Measurements from ENCODE around the gene C3orf70.

The C3orf70 gene

DNA sequence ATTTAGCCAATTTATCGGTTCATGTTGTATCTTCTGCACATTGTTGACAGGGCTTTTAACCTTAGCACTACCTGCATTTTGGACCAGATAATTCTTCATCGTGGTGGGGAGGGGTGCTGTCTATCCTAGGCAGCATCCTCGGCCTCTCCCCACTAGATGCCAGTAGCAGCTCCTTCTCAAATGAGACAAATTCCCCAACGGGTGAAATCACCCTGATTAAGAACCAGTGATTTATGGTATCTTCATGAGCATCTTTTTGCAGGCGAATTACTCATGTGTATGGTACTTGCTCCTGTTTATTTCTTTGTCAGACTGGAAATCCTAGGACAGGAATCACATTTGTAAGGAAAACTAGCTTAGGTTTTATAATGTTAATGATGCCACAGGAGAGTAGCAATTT is 68.0 kb downstream of the C3orf70 start:
- DNase-seq (ENCODE audit: low spot score) = peak; percentile 26

DNA sequence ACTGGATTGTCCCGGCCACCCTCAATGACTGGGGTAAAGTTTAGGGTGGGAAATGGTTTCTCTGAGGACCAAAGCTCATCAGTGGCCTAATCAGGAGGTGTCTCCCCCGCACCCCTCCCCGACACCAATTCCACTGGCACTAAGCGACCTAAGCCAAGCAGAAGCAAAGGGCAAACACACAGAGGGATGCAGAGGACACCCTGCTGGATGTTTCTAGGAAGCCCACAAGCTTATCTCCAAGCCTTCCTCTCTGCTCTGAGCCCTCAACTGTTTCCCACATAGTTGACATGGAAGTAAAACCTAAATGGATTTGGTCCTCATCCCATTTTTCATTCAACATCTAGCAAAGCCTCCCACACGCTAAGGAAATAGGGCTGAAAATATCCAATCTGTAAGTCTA is 68.5 kb downstream of the C3orf70 start:
- DNase-seq (ENCODE audit: low spot score) = no peak

DNA sequence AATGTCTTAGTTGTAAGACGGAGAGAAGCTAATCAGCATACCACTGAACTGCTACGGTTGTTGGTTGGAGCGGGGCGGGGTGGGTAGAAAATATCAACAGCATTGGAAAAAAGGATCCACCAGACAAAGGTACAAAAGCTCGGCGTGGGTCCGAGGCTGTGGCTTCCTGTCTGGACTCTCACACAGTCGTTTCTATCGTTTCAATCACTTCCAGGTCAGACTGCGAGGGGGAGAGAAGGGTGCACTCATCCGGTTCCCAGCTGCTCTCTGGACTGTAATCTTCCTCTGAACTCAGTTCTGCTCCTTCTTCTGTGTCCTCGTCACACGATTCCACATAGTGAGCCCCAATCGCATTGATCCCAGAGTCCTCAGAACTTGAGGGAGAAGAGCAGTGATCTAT is 70.0 kb downstream of the C3orf70 start:
- DNase-seq (ENCODE audit: low spot score) = no peak

DNA sequence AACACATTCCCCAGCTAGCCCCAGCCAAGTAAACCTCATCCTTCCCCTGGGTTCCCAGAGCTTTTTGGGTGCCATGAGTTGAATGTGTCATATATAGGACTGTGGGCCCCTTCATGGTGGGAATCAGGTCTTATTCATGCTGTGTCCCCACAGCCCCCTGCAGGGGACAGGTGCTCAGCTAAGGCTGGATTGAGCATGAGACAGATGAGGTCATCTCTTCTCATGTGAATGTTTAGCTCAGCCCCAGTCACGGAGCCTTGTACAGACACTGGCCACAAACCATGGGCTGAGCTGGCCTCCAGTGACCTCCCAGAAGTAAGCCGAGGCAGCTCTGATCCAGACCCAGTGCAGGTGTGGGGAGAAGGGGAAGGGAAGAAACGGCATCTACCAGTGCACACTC is 70.7 kb downstream of the C3orf70 start:
- DNase-seq (ENCODE audit: low spot score) = no peak

DNA sequence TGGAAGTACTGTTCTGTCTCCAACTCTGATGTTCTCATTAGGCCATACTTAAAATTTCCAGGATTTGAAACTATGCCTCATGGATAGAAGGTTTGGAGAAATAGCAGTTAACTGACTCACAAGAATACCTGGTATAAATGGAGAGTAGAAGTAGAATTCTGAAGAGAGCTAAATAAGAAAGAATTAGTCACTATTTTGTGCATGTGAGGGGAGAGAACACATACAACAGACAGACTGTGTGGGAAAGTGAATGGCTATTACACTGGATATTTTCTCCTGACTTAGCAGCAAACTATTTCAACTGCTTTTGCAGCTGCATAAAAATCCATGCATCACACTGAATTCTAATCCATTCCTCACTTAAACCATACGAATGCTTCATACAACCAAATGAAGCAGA is 71.3 kb downstream of the C3orf70 start:
- no peak for DNase-seq (ENCODE audit: low spot score)

DNA sequence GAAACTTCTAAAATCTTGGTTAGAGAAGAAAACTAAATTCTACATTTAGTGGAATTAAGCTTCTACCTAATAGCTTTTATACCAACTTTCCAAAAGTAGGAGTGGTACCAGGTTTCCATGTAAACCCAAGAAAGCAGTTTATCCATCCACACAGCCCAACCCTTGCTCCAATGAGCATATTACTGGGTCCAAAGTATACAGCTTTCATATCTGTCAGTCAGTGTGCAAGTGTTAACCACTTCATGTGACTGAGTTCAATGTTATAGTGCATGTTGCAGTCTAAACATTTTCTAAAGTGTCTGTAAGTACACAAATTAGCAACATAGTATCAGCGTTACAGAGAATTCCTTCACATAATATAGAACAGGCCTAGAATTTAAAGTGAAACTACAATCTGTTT is 73.2 kb downstream of the C3orf70 start:
- no peak for DNase-seq (ENCODE audit: low spot score)

DNA sequence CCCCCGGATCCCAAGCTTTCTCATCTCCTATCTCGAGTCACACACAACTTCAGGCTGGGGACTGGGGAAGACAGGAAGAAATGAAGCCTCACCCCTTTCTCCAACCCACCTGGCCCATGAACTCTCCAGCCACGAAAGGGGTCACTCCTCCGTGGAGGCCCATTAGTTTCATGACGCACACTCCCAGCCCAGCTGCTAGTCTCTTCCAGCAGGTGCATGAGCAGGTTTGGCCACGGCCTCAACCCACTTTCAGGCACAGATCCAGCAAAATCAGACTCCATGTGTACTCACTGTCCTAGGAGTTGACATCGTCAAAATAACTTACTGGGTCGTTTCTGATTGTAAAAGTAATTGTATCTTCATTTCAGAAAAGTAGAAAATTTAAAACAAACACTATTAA is 76.6 kb downstream of the C3orf70 start:
- no peak for DNase-seq (ENCODE audit: low spot score)

DNA sequence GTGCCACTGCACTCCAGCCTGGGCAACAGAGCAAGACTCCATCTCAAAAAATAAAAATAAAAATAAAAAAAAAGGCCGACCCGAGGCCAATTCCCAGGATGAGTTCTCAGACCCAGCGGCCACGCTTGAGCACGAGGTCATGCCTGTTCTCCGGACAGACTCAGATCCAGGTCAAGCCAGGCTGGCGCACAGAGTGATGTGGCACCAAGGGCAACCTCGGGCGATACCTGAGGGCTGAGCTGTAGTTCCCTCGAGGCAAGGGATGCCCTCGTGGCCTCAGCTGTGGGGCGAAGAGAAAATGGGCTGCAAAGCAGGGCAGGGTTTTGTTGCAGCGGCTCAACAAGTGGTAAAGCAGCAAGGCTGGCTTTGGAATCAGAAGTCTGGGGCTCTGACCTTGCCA is 77.3 kb downstream of the C3orf70 start:
- no peak for DNase-seq (ENCODE audit: low spot score)

DNA sequence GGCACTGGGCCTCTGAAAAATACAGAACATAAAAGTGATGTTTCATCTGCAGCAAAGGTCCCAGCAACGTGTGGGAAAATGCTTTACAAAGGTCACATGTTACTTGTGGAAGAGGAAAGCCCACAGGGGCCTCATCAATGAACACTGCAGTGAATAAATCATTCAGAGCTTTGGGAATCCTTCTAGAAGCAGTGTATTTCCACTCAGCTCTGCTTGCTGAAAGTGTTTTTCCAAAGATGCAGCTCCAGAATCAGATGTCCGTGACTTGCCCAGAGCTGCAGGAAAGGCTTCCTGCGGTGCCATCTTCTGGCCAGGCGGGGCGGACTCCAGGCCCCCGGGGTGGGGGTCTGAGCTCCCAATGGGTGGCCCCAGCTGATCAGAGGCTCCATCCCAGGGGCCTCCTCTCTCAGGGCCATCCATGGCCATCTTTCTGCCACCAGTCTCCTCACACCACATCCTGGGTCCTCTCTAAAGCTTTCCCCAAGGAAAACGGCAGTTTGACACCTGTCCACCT is 81.5 kb downstream of the C3orf70 start:
- no peak for DNase-seq (ENCODE audit: low spot score)

DNA sequence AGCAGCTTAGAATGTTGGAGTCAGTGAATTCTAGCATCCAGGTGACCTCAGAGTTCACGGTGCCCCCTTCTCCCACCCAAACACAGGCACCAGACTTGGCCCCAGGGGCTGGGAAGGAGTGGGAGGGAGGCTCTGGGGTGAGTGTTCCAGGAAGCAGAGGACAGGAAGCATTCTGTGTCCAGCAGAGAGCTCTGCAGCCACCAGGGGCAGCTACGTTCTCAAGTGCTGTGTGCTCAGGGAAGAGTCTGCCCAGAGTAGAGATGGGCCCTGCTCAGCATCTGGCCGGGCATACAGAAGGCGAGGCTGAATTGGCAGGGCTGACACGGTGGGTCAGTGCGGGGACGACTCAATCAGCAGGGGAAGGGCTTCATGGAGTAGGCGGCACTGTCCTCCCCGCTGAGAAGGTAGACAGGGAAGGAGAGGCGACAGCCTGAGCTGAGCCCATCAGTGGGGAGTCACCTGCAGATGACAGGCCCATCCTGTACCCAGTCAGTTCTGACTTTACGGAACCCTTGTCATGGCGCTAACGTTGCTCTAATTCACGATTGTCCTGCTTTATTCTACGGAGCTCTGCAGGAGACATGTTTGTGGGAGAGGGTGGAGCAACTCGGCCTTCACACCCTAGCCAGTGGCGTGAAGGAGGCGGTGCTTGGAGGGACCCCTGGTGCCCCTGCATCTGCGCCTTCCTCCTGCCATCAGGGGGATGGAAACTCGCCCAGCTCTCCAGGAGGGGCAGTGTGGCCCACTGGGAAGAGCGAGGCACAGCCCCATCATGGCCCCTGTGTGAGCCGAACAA is 82.2 kb downstream of the C3orf70 start:
- no peak for DNase-seq (ENCODE audit: low spot score)

DNA sequence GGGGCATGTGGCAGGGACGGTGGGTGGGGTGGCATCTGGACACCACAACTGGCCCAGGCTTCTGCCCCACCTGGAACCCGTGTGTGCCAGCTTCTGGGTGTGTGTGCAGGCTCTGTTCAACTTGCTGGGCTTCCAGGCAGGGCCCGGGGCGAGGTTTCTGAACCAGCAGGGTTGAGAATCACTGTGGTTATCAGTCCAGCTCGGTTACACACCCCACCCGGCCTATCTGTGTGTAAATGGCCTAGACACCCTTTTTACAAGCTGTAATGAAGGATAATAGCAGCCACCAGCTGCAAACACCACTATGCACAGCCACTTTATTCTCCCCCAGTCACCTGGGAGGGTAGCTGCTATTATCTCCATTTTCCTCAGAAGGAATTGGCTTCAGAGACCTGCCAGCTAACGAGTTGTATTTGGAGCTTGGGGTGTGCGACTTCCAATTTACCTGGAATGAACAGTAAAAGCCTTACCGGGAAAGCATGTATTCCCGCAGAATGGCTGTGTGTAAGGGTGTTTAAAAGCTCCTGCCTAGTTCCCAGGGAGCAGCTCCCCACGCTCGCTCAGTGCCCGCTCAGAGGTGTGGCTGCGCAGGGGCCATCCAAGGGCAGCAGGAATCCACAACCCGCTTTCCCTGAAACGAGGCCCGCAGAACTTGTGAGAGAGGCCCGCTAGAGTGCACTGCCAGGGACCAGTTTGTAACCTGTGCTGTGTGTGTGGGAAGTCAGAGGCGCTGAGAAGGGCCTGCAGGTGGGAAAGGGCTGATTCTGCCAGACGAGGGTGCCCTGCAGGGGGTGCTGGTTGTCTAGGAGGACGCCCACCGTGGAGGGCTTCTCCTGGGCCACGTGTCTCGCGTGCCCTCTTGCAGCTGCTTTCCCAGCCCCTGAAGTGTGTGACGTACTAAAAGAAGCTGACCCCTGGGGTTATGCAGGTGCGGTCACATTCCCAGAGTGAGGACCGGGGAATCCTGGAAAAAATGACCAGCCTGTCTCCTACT is 83.5 kb downstream of the C3orf70 start:
- no peak for DNase-seq (ENCODE audit: low spot score)

DNA sequence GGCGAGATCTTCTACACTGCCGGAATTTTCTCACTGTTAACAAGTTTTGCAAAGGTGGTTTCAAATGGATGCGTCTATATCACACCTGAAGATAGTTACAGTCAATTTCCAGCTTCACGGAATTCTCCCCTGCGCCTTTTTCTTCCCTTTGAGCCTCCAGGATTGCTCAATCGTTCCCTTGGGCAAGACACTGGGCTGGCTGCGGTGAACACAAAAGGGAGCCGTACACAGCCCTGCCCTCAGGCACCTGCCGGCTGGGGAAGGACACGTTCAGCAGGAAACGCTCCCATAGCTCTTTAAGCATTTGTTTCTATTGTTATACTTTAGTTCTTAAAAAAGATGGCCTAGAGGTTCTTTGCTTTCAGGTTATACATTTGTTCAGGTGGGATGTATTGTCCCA is 85.7 kb downstream of the C3orf70 start:
- DNase-seq (ENCODE audit: low spot score) = no peak

DNA sequence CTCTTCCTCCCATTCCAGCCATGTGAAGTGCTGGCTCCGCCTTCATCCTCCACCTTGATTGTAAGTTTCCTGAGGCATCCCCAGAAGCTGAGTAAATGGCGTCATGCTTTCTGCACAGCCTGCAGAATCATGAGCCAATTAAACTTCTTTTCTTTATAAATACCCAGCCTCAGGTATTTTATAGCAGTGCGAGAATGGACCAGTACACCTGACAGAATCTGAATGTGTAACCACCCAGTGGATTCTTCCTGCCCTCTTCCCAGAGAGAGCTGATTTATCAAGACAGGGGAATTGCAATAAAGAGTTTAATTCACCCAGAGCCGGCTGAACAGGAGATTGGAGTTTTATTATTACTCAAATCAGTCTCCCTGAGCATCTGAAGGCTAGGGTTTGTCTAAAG is 86.6 kb downstream of the C3orf70 start:
- no peak for DNase-seq (ENCODE audit: low spot score)

DNA sequence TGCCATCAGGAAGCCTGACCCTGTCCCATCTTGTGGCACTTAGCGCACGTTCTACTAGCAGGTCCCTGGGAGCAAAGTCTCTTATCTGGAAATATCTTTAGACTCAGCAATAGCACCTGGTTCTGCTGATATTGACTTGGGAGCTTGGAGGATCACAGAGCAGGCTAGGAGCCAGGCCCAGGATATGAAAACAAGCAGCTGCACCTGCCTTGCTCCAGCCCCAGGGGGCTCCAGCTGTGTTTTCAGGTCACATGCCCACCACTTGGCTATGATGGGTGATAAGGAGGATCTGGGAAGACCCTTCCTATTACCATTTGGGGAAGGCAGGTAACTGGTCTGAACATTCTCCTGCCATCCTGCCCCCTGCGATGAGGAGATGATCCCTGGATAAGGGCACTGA is 87.8 kb downstream of the C3orf70 start:
- no peak for DNase-seq (ENCODE audit: low spot score)

DNA sequence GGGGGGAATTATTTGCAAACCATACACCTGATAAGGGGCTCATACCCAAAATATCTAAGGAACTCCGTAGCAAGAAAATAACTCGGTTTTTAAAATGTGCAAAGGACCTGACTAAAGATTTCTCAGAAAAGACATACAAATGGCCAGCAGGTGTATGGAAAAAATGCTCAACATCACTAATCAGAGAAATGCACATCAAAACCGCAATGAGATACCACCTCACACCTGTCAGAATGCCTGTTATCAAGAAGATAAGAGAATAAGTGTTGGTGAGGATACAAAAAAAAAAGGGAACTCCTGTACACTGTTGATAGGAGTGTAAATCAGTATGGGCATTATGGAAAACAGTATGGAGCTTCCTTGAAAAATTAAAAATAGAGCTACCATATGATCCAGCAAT is 89.4 kb downstream of the C3orf70 start:
- no peak for DNase-seq (ENCODE audit: low spot score)

DNA sequence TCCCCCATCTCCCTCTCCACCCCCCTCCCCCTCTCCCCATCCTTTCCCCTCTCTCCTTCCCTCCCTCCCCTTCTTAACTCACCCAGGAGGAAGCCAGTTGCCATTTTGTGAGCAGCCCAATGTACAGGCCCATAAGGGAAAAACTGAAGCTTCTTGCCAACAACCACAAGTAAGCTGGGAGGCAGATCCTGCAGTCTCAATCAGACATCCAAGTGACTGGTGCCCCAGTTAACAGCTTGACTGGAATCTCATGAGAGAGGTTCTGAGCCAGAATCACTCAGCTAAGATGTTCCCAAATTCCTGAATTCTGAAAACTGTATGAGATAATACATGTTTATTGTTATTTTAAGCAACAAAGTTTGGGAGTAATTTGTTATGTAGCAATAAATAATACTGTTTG is 90.7 kb downstream of the C3orf70 start:
- no peak for DNase-seq (ENCODE audit: low spot score)

DNA sequence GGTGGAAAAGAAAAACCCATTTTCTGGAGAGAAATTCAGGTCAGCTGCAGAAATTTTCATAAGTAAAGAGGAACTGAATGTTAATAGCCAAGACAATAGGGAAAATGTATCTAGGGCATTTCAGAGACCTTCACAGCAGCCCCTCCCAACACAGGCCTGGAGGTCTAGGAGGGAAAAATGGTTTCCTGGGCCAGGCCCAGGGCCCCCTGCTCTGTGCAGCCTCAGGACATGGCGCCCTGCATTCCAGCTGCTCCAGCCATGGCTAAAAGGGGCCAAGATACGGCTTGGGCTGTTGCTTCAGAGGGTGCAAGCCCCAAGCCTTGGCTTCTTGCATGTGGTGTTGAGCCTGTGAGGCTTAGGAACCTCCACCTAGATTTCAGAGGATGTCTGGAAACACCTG is 92.2 kb downstream of the C3orf70 start:
- DNase-seq (ENCODE audit: low spot score) = no peak

DNA sequence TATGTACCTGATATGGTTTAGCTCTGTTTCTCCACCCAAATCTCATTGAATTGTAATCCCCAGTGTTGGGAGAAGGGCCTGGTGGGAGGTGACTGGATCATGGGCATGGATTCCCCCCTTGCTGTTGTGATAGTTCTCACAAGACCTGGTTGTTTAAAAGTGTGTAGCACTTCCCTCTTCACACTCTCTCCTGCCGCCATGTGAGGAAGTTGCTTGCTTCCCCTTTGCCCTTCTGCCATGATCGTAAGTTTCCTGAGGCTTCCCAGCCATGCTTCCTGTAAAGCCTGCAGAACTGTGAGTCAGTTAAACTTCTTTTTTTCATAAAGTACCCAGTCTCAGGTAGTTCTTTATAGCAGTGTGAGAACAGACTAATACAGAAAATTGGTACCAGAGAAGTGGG is 93.1 kb downstream of the C3orf70 start:
- no peak for DNase-seq (ENCODE audit: low spot score)

DNA sequence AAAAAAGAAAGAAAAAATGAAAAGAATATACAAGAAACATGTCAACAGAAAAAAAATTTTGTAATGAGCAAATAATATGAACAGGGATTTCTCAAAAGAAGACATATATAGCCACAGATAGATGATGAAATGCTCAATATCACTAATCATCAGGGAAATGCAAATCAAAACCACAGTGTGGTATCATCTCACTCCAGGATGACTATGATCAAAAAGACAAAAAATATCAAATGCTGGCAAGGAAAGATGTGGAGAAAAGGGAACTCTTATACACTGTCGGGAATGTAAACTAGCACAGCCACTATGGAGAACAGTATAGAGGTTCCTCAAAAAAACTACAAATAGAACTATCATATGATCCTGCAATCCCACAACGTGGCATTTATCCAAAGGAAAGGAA is 94.1 kb downstream of the C3orf70 start:
- DNase-seq (ENCODE audit: low spot score) = no peak

DNA sequence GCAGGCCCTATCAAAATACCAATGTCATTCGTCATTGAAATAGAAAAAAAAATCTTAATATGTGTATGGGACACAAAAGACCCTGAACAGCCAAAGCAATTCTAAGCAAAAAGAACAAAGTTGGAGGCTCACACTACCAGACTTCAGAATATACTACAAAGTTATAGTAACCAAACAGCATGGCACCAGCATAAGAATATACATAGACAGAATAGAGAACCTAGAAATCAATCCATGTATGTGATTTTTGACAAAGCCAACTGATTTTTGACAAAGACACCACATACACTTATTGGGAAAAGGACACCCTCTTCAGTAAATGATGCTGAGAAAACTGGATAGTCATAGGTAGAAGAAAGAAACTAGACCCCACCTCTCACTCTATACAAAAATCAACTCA is 95.0 kb downstream of the C3orf70 start:
- no peak for DNase-seq (ENCODE audit: low spot score)

DNA sequence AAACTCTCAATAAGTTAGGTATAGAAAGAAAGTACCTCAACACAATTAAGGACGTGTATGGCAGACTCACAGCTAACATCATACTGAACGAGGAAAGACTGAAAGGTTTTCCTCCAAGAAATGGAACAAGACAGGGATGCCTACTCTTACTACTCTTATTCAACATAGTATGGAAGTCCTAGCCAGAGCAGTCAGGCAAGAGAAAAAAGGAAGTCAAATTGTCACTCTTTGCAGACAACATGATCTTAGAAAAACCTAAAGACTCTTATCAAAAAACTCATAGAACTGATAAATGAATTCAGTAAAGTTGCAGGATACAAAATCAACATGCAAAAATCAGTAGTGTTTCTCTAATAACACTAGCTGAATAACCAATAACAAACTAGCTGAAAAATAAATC is 96.0 kb downstream of the C3orf70 start:
- no peak for DNase-seq (ENCODE audit: low spot score)

DNA sequence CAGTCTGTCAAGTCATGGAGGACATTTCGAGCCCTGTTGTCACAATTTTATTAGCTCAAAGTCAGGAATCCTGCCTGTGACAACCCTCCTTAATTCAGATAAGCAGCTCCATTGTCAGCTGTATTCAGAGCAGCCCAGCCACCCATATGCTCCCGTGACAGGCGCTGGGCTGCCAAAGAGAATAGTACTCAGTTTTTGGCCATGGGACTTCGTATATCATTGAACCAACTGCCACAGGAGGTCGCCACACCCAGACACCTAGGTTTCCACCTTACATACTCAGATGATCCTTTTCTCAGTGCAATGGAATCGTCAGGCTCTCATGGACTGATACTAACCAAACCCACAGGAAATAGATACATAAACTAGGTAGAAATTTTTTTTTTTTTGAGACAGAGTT is 100.2 kb downstream of the C3orf70 start:
- no peak for DNase-seq (ENCODE audit: low spot score)

DNA sequence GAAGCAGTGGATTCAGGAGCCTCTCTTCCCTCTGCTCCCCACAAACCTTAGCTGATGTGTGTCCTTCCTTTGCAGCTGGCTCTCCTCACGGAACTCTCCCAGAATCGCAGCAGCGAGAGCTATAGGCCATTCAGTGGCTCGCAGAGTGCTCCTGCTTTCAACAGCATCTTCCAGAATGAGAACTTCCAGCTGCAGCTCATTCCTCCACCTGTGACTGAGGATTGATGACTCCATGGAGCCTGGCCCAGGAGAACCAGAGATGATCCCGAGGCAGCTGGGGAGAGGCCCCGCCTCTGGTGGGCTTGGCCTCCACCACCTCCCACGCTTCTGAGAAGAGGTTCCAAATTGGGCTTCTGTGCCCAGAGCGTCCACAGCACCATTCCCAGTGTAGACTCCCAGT is 101.1 kb downstream of the C3orf70 start:
- no peak for DNase-seq (ENCODE audit: low spot score)
